ENCODE results near the gene SMIM36. TPM values are rescaled to one million over a fixed set of nuclear protein-coding genes. Genes with fewer than 3 reads are reported as not detected.
"Not testable (repeated sequence)": the region's sequence is repeated elsewhere in the genome, so short reads cannot be mapped to it uniquely, and the experiment has no call there.

Gene SMIM36
- total RNA-seq, 2 experiments from 2014 or later, result not detected

DNA sequence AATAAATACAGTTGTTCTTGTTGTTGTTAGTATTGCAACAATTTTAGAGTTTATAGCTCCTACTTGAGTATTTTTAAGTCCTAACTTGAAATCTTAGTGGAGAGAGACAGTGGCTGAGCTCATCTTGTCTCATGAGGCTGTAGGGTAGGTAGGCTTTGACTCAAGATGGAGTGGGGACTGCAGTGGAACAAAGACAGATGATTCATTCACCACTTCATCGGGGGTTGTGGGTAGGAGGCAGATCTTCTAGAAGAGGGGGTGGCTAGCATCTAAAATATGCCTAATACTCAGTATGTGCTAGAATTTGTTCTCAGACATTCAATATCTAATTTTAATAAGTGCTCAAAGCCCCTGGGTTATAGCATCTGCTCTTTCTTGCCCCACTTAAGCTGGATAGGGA is 76.5 kb downstream of the SMIM36 start:
- Mint-ChIP-seq H3K36me3 (ENCODE audit: low read depth) (no peaks in the 10 kb centered on the region), H3K4me1 (ENCODE audit: low read depth) (peaks cover 26% of the 10 kb centered on the region), H3K9me3 (no peaks in the 10 kb centered on the region), H3K27me3 (peaks cover 7% of the 10 kb centered on the region), H3K4me3 (no peak overlapping the region), H3K27ac (no peak overlapping the region)
- ATAC-seq, result peak; percentile 88
- intact Hi-C loops (cut with micrococcal nuclease), result no loop called here
- ChIA-PET POLR2A (no interaction called here), CTCF (interaction anchor here (0.7 kb wide), 1 partner anchor 79 kb away, joined by 4 read pairs; no protein-coding TSS in a partner anchor)
- peak; percentile 52 for DNase-seq
- TF ChIP-seq, protein P1, sequence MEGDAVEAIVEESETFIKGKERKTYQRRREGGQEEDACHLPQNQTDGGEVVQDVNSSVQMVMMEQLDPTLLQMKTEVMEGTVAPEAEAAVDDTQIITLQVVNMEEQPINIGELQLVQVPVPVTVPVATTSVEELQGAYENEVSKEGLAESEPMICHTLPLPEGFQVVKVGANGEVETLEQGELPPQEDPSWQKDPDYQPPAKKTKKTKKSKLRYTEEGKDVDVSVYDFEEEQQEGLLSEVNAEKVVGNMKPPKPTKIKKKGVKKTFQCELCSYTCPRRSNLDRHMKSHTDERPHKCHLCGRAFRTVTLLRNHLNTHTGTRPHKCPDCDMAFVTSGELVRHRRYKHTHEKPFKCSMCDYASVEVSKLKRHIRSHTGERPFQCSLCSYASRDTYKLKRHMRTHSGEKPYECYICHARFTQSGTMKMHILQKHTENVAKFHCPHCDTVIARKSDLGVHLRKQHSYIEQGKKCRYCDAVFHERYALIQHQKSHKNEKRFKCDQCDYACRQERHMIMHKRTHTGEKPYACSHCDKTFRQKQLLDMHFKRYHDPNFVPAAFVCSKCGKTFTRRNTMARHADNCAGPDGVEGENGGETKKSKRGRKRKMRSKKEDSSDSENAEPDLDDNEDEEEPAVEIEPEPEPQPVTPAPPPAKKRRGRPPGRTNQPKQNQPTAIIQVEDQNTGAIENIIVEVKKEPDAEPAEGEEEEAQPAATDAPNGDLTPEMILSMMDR (IDR thresholded peaks at IDR 0.05), result no peak

DNA sequence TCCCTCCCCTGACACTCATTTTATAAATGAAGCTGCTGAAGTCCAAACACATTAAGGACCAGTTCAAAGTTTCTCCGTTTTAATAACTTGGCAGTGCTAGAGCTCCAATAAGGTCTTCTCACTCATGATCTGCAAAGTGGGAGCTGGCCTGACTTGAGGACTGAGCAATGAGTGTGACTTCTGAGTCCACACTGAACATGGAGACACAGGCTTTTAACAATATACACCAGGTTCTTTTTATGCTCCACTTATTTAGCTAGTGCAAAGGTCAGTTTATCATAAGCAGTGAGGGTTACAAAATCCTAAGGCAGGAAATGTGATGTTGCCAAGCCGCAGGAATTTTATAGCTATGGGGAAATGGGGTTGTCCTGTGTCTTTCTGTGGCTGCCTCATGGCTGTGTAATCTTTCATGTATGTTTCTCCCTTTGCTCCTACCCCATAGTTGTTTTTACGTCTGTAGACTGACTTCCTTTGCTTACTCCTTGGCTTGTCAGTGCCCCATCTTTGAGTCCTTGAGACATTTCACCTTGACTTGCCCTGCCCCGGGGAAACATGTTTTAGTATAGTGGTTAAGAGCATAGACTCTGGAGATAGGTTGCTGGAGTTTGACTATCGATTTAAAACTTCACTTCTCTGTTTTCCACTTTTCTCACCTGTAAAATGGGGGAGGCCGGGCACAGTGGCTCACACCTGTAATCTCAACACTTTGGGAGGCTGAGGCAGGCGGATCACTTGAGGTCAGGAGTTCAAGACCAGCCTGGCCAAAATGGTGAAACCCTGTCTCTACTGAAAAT is 77.4 kb downstream of the SMIM36 start:
- H3K4me3 Mint-ChIP-seq, result no peak overlapping the region
- no peaks in the 10 kb centered on the region for H3K9me3 Mint-ChIP-seq
- no peaks in the 10 kb centered on the region for H3K36me3 Mint-ChIP-seq (ENCODE audit: low read depth)
- ChIA-PET POLR2A (interaction anchor here (1.3 kb wide), 1 partner anchor 16 kb away, joined by 4 read pairs; no protein-coding TSS in a partner anchor), CTCF (interaction anchor here (0.7 to 1.8 kb wide), 2 partner anchors 80 to 81 kb away, joined by 4 read pairs; no protein-coding TSS in a partner anchor)
- ATAC-seq, result no peak
- no peak for DNase-seq
- TF ChIP-seq, protein P1 (IDR thresholded peaks at IDR 0.05), result no peak
- peaks cover 26% of the 10 kb centered on the region for H3K4me1 Mint-ChIP-seq (ENCODE audit: low read depth)
- peaks cover 7% of the 10 kb centered on the region for H3K27me3 Mint-ChIP-seq
- intact Hi-C loops (cut with micrococcal nuclease), result no loop called here
- H3K27ac Mint-ChIP-seq, result no peak overlapping the region

DNA sequence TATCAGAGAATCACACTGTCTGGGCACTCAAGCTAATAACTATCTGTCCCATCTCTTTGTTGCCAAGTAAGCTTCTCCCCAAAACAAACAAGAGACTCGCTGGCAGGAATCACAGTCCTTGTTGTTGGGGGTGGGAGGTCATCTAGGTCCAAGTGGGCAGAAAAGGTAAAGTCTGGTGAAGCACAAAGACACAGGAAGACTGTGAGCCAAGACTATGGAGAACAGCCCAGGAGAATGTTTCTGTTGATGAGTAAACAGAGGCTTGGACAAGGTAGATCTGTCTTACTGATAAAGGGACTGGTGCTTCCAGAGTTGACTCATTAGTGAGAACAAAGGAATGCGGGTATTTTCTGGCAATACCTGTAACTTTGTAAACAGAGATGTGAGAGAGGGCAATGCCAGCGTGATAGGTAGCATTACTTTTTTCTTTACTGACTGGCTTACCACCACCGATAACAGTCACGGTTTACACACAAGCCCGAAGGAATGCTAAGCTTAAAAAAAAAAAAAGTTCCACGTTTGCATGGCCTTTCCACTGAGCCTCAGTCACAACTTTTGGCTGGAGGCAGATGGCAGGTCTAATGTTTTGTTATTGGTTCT is 78.1 kb downstream of the SMIM36 start:
- no peaks in the 10 kb centered on the region for H3K36me3 Mint-ChIP-seq (ENCODE audit: low read depth)
- intact Hi-C loops (cut with micrococcal nuclease), result no loop called here
- peaks cover 26% of the 10 kb centered on the region for H3K4me1 Mint-ChIP-seq (ENCODE audit: low read depth)
- H3K27ac Mint-ChIP-seq, result no peak overlapping the region
- no peaks in the 10 kb centered on the region for H3K9me3 Mint-ChIP-seq
- H3K27me3 Mint-ChIP-seq, result peaks cover 4% of the 10 kb centered on the region
- H3K4me3 Mint-ChIP-seq, result no peak overlapping the region
- ChIA-PET POLR2A (interaction anchor here (1.3 kb wide), 1 partner anchor 16 kb away, joined by 4 read pairs; no protein-coding TSS in a partner anchor), CTCF (interaction anchor here (0.7 to 1.8 kb wide), 3 partner anchors 12 to 81 kb away, joined by 3 to 4 read pairs (median 3); partner anchors contain the start of gene MMD)
- TF ChIP-seq, protein P1 (IDR thresholded peaks at IDR 0.05), result no peak
- ATAC-seq (no peak), DNase-seq (no peak)

DNA sequence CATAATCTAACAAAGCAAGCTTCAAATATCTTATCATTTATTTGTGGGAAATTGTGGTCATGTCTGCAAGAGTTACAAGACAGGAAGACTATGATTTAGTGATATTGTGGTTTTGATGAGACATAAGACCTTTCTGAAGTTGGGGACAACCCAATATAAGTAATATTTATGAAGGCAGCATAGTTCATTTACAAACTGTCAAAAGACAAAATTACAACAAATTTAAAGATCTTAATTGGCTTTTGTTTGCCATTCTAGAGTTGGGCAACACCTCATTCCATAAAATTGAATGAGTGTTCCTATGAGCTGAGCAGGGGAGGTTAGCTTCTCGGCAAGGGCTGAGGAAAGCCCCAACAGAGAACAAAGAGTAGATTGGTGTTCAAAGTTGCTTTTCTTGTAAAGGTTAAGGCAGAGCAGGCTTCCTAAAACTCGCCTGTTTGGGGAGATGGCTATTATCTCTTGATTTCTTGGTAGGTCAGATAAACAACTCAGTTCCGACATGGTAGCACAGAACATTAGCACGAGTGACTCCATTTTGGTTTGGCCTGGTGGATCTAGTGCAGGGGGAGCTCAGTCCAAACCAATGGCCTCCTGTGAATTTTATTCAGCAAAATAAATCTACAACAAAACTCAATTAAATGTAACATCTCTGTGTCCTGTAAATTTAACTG is 78.8 kb downstream of the SMIM36 start:
- CTCF ChIA-PET, result interaction anchor here (0.7 to 1.8 kb wide), 3 partner anchors 11 to 82 kb away, joined by 3 to 4 read pairs (median 3); partner anchors contain the start of gene MMD
- intact Hi-C loops (cut with micrococcal nuclease), result no loop called here

DNA sequence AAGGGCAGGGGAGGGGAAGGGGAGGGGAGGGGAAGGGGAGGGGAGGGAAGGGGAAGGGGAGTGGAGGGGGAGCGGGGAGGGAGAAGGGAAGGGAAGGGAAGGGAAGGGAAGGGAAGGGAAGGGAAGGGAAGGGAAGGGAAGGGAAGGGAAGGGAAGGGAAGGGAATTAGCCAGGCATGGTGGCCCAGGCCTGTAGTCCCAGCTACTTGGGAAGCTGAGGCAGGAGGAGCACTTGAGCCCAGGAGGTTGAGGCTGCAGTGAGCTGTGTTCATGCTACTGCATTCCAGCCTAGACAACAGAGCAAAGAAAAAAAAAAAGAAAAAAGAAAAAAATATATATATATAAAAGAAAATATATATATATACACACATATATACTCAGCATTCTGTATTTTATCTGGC is 79.3 kb downstream of the SMIM36 start:
- CTCF ChIA-PET, result interaction anchor here (1.8 kb wide), 1 partner anchor 82 kb away, joined by 4 read pairs; no protein-coding TSS in a partner anchor

More for the DNA sequence above, 78.8 kb downstream of the SMIM36 start:
- DNase-seq (no peak), ATAC-seq (peak; percentile 38)
- TF ChIP-seq, protein P1 (IDR thresholded peaks at IDR 0.05), result no peak
- no peak overlapping the region for H3K4me3 Mint-ChIP-seq
- peaks cover 26% of the 10 kb centered on the region for H3K4me1 Mint-ChIP-seq (ENCODE audit: low read depth)
- no peaks in the 10 kb centered on the region for H3K36me3 Mint-ChIP-seq (ENCODE audit: low read depth)
- POLR2A ChIA-PET, result no interaction called here
- peaks cover 4% of the 10 kb centered on the region for H3K27me3 Mint-ChIP-seq
- peak overlapping the region; percentile 31 for H3K27ac Mint-ChIP-seq
- H3K9me3 Mint-ChIP-seq, result no peaks in the 10 kb centered on the region

More for the DNA sequence above, 79.3 kb downstream of the SMIM36 start:
- ATAC-seq; H3K4me3 Mint-ChIP-seq; DNase-seq; H3K9me3 Mint-ChIP-seq; H3K27ac Mint-ChIP-seq; H3K27me3 Mint-ChIP-seq; intact Hi-C loops (cut with micrococcal nuclease); POLR2A ChIA-PET; H3K36me3 Mint-ChIP-seq (ENCODE audit: low read depth): not testable (repeated sequence)
- H3K4me1 Mint-ChIP-seq (ENCODE audit: low read depth), result peaks cover 24% of the 10 kb centered on the region

Data from activated CD8-positive, alpha-beta T cell treated with anti-CD3 and anti-CD28 coated beads for 36 hours (primary cell).